Astrocyte (in vitro differentiated cells and primary cell): ENCODE measurements around the gene LGMN. TPM values are rescaled to one million over a fixed set of nuclear protein-coding genes. Genes with fewer than 3 reads are reported as not detected.

Source experiments
- DNase-seq: peaks from one replicate; pipeline ENCODE4 v3.0.0-alpha.2; 2010; ENCODE audit warnings: low read depth
- FAIRE-seq: peaks from 2 replicates; lab custom pipeline; 2011; peaks lifted over from hg19 to GRCh38; lab: Jason Lieb, UNC
- H2AFZ ChIP-seq: 2 replicates; pipeline ENCODE4 v1.6.0; 2012; ENCODE audit warnings: low read depth, low read length, inconsistent platforms
- H3K27ac ChIP-seq: 2 replicates; pipeline ENCODE4 v1.5.1; 2011; ENCODE audit warnings: low read depth, low read length, inconsistent platforms
- H3K27me3 ChIP-seq: 2 replicates; pipeline ENCODE4 v1.6.0; 2011; ENCODE audit warnings: low read length, inconsistent platforms; ENCODE audit not compliant: insufficient read depth
- H3K36me3 ChIP-seq: 2 replicates; pipeline ENCODE4 v1.5.1; 2011; ENCODE audit warnings: low read length, inconsistent platforms; ENCODE audit not compliant: insufficient read depth
- H3K4me1 ChIP-seq: 2 replicates; pipeline ENCODE4 v1.5.1; 2011; ENCODE audit warnings: low read length, inconsistent platforms; ENCODE audit not compliant: insufficient read depth
- H3K4me2 ChIP-seq: 2 replicates; pipeline ENCODE4 v1.6.0; 2012; ENCODE audit warnings: low read length, inconsistent platforms
- H3K4me3 ChIP-seq: 2 replicates; pipeline ENCODE4 v1.5.1; 2011; ENCODE audit warnings: low read depth, mild to moderate bottlenecking, low read length, inconsistent platforms; ENCODE audit not compliant: insufficient read depth
- H3K79me2 ChIP-seq: 2 replicates; pipeline ENCODE4 v1.6.0; 2012; ENCODE audit warnings: mild to moderate bottlenecking, low read length, inconsistent platforms; ENCODE audit not compliant: insufficient read depth
- H3K9ac ChIP-seq: 2 replicates; pipeline ENCODE4 v1.6.0; 2012; ENCODE audit warnings: mild to moderate bottlenecking, low read length, inconsistent platforms
- H3K9me3 ChIP-seq: 2 replicates; pipeline ENCODE4 v1.5.1; 2012; ENCODE audit warnings: low read depth, mild to moderate bottlenecking, low read length, inconsistent platforms; ENCODE audit not compliant: insufficient read depth
- H4K20me1 ChIP-seq: 2 replicates; pipeline ENCODE4 v1.6.0; 2012; ENCODE audit warnings: low read length, inconsistent platforms; ENCODE audit not compliant: insufficient read depth
- H3K27ac Mint-ChIP-seq: one replicate; pipeline ENCODE4 v1.8.0; 2021; ENCODE audit warnings: mild to moderate bottlenecking, mixed read lengths; ENCODE audit not compliant: unreplicated experiment
- H3K27me3 Mint-ChIP-seq: one replicate; pipeline ENCODE4 v1.8.0; 2021; ENCODE audit warnings: low read depth, mixed read lengths; ENCODE audit not compliant: unreplicated experiment
- H3K36me3 Mint-ChIP-seq: one replicate; pipeline ENCODE4 v1.8.0; 2021; ENCODE audit warnings: low read depth, mixed read lengths; ENCODE audit not compliant: unreplicated experiment
- H3K4me1 Mint-ChIP-seq: one replicate; pipeline ENCODE4 v1.8.0; 2021; ENCODE audit warnings: low read depth, mixed read lengths; ENCODE audit not compliant: unreplicated experiment
- H3K4me3 Mint-ChIP-seq: one replicate; pipeline ENCODE4 v1.8.0; 2021; ENCODE audit warnings: mild to moderate bottlenecking, moderate library complexity, mixed read lengths; ENCODE audit not compliant: unreplicated experiment
- H3K9me3 Mint-ChIP-seq: one replicate; pipeline ENCODE4 v1.8.0; 2021; ENCODE audit warnings: mild to moderate bottlenecking, mixed read lengths; ENCODE audit not compliant: unreplicated experiment
- CTCF ChIP-seq: IDR thresholded peaks from 2 replicates; pipeline ENCODE4 v1.5.1; 2011; ENCODE audit warnings: low read depth, mild to moderate bottlenecking, inconsistent platforms, low read length, moderate library complexity; ENCODE audit not compliant: insufficient read depth
- EZH2 ChIP-seq: IDR thresholded peaks from 2 replicates; pipeline ENCODE4 v1.6.1; 2012; ENCODE audit warnings: mild to moderate bottlenecking, low read length, inconsistent platforms; ENCODE audit not compliant: insufficient read depth
- total RNA-seq: library from RNA; stranded (reverse); gene quantifications from 2 replicates; pipeline ENCODE4 v1.2.1, GENCODE V29; 2021

Gene LGMN
- total RNA-seq, 1 donor from 2014 or later: 232 TPM

- Mint-ChIP-seq H3K27ac (no peak overlapping the region), H3K27me3 (no peaks in the 10 kb centered on the region), H3K9me3 (peaks cover 24% of the 10 kb centered on the region), H3K4me3 (no peak overlapping the region), H3K36me3 (peaks cover 6% of the 10 kb centered on the region), H3K4me1 (peaks cover 19% of the 10 kb centered on the region)
- Histone ChIP-seq H3K79me2 (peaks cover 5% of the 10 kb centered on the region), H2AFZ (no peak overlapping the region), H3K27ac (no peak overlapping the region), H3K4me2 (no peak overlapping the region), H3K36me3 (no peaks in the 10 kb centered on the region), H4K20me1 (no peaks in the 10 kb centered on the region), H3K9me3 (peaks cover 2% of the 10 kb centered on the region), H3K4me3 (no peak overlapping the region), H3K4me1 (peaks cover 14% of the 10 kb centered on the region), H3K9ac (no peak overlapping the region), H3K27me3 (no peaks in the 10 kb centered on the region)
- TF ChIP-seq CTCF (no peak), EZH2 (no peak)
- no peak for DNase-seq
- no peak for FAIRE-seq
Observed at GRCh38 chr14:92789457-92790089, 41.1 kb upstream of the LGMN start.

GRCh38 chr14:92787554-92787953, 39.1 kb upstream of the LGMN start:
- DNase-seq: no peak
- peaks cover 2% of the 10 kb centered on the region for H3K36me3 Mint-ChIP-seq
- TF ChIP-seq CTCF (no peak), EZH2 (no peak)
- H3K4me3 Mint-ChIP-seq: no peak overlapping the region
- no peaks in the 10 kb centered on the region for H3K79me2 ChIP-seq
- no peaks in the 10 kb centered on the region for H3K36me3 ChIP-seq
- no peak overlapping the region for H3K4me2 ChIP-seq
- peaks cover 14% of the 10 kb centered on the region for H3K4me1 ChIP-seq
- no peak overlapping the region for H2AFZ ChIP-seq
- H3K27me3 Mint-ChIP-seq: no peaks in the 10 kb centered on the region
- H3K27ac ChIP-seq: no peak overlapping the region
- peak; percentile 56 for FAIRE-seq
- no peaks in the 10 kb centered on the region for H4K20me1 ChIP-seq
- no peak overlapping the region for H3K27ac Mint-ChIP-seq
- no peaks in the 10 kb centered on the region for H3K27me3 ChIP-seq
- H3K4me3 ChIP-seq: no peak overlapping the region
- H3K9ac ChIP-seq: no peak overlapping the region
- H3K9me3 Mint-ChIP-seq: peaks cover 21% of the 10 kb centered on the region
- H3K4me1 Mint-ChIP-seq: peaks cover 18% of the 10 kb centered on the region
- H3K9me3 ChIP-seq: peaks cover 2% of the 10 kb centered on the region

- no peak for DNase-seq
- Histone ChIP-seq H3K9ac (peak overlapping the region; percentile 52), H3K27me3 (no peaks in the 10 kb centered on the region), H3K79me2 (no peaks in the 10 kb centered on the region), H3K27ac (peak overlapping the region; percentile 88), H3K36me3 (no peaks in the 10 kb centered on the region), H3K4me2 (peak overlapping the region; percentile 76), H4K20me1 (no peaks in the 10 kb centered on the region), H2AFZ (no peak overlapping the region), H3K4me1 (peaks cover 14% of the 10 kb centered on the region), H3K9me3 (peaks cover 2% of the 10 kb centered on the region), H3K4me3 (no peak overlapping the region)
- no peaks in the 10 kb centered on the region for H3K27me3 Mint-ChIP-seq
- H3K4me1 Mint-ChIP-seq: peaks cover 18% of the 10 kb centered on the region
- TF ChIP-seq CTCF (no peak), EZH2 (no peak)
- H3K9me3 Mint-ChIP-seq: peaks cover 21% of the 10 kb centered on the region
- H3K36me3 Mint-ChIP-seq: peaks cover 2% of the 10 kb centered on the region
- H3K4me3 Mint-ChIP-seq: peak overlapping the region; percentile 62
- peak overlapping the region; percentile 97 for H3K27ac Mint-ChIP-seq
- FAIRE-seq: peak; percentile 5
Observed at GRCh38 chr14:92786427-92786756, 38.0 kb upstream of the LGMN start.
